Activated CD8-positive, alpha-beta memory T cell treated with anti-CD3 and anti-CD28 coated beads for 24 hours (primary cell): ENCODE measurements around the gene WFIKKN2.
"Not testable (repeated sequence)": the region's sequence is repeated elsewhere in the genome, so short reads cannot be mapped to it uniquely, and the experiment has no call there.

Source experiments
- DNase-seq: peaks from one replicate; pipeline ENCODE4 v3.0.0-alpha.2; 2020

WFIKKN2 gene

DNA sequence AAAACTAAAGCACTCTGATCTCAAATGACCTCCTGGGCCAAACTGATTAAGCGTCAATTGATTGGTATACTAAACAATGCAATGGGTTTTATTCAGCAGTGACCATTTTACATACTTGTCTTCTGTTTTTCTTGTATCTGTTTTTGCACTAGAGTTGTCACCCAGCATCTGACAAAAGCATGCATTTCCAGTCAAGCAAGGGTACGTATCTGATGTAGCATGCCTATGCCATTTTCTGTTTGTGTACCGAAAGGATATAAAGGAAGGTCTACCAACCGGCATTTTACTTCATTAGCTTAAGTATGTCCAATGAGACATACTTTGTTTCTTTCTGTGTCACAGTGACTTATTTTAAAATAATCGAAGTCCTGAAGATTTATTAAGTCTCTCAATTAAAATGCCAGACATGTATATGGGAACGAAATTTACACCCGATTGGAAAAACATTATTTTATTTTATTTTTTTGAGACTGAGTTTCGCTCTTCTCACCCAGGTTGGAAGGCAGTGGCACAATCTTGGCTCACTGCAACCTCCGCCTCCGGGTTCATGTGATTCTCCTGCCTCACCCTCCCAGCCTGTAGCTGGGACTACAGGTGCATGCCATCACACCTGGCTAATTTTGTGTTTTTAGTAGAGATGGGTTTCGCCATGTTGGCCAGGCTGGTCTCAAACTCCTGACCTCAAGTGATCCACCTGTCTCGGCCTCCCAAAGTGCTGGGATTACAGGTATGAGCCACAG lies 23.3 kb downstream of the WFIKKN2 start:
- DNase-seq: no peak

- not testable (repeated sequence) for DNase-seq
Measured at GRCh38 chr17:50859727-50860126, 24.3 kb downstream of the WFIKKN2 start.

GRCh38 chr17:50861334-50861676 lies 25.9 kb downstream of the WFIKKN2 start:
- no peak for DNase-seq

- DNase-seq: no peak
Measured at GRCh38 chr17:50861822-50862528, 26.6 kb downstream of the WFIKKN2 start.

DNA sequence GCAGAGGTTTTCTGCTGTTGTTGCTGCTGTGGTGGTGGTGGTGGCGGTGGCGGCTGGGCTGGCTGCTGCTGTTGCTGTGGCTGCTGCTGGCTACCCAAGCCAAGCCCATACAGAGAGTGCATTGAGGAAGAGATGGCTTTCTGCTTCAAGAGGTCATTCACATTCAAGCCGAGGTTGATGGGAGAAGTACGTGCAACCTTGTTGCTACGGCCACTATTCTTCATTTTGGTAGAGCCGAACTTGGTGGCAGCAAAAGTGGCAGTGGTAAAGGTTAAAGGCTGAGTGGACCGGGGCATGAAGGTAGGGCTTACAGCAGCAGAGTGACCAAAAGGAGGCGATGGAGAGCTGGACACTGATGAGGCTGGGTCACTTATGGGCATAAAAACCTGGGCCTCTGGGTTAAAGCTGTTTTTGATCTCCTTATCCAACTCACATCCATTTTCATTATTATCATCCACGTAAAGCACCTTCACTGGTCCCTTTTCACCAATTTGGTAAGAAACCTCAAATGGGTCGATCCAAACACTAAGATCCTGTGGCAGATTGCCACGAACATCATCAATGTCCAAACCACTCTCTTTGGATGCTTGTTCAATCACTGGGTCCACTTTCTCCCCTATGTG lies 27.9 kb downstream of the WFIKKN2 start:
- DNase-seq: no peak

DNA sequence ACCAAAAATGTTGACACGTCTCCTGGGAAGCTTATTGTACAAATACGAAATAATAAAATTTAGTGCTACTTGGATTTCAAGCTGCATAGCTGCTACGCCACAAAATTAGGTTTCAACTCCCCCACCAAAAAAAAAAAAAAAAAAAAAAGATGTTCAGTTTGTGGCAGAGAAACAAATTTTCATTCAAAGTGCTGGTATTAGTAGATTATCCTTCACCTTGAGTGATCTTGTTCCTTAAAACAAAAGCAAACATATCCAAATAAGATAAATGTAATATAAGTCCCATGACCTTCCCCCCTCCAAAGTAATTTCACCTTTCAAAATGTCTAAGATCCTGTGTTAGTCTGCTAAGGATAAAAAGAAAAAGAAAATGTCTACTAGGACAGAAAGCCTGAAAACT lies 28.5 kb downstream of the WFIKKN2 start:
- no peak for DNase-seq

- no peak for DNase-seq
Measured at GRCh38 chr17:50864747-50865059, 29.3 kb downstream of the WFIKKN2 start.

- DNase-seq: peak; percentile 78
Measured at GRCh38 chr17:50865060-50865867, 29.9 kb downstream of the WFIKKN2 start.

- DNase-seq: no peak
Measured at GRCh38 chr17:50865868-50866260, 30.5 kb downstream of the WFIKKN2 start.

GRCh38 chr17:50866261-50866949 lies 31.0 kb downstream of the WFIKKN2 start, which contains the start of gene TOB1:
Gene TOB1, minus strand, starts transcription at chr17:50866354. Its CDS starts 2,337 bp downstream, at chr17:50864017.
- DNase-seq: peak; percentile 97

DNA sequence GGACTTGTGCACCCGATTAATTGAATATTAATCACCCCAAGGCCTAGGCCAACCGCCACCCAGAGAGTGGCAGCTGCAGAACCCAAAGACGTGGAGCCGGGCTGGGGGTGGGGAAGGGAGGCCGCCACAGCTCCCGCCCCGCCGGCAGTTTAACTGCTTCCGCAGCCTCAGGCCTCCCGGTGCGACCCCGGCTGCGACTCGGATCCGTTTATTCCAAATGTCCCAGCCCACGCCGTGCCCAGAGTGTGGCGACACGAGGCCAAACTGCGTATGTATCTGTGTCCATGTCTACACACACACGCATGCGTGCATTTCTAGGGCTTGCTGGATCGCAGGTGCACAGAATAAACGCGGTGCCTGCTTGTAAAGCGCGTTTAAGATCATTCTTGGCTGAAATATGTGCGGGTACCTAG lies 31.6 kb downstream of the WFIKKN2 start:
- peak; percentile 88 for DNase-seq

GRCh38 chr17:50867363-50868139 lies 32.2 kb downstream of the WFIKKN2 start:
- peak; percentile 92 for DNase-seq

- DNase-seq: no peak
Measured at GRCh38 chr17:50868140-50868438, 32.7 kb downstream of the WFIKKN2 start.

GRCh38 chr17:50868602-50869001 lies 33.2 kb downstream of the WFIKKN2 start:
- DNase-seq: no peak

DNA sequence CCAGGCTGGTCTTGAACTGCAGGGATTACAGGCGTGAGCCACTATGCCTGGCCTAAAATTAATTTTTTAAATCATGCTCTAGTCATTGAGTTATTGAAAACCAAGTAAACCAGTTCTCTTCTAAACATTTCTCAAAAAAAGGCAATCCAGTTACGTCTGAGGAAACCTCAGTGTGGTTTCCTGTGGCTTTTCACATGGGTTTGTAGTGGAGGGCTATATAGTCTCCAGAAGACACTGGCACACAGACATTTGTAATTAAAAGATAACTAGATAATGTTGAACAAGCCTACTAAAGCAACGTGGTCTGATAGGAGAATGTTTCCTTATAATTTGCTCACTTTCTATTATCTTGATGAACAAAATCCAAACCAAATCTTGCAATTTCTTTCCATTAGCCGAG lies 36.0 kb downstream of the WFIKKN2 start:
- no peak for DNase-seq

- DNase-seq: no peak
Measured at GRCh38 chr17:50871898-50872297, 36.5 kb downstream of the WFIKKN2 start.

DNA sequence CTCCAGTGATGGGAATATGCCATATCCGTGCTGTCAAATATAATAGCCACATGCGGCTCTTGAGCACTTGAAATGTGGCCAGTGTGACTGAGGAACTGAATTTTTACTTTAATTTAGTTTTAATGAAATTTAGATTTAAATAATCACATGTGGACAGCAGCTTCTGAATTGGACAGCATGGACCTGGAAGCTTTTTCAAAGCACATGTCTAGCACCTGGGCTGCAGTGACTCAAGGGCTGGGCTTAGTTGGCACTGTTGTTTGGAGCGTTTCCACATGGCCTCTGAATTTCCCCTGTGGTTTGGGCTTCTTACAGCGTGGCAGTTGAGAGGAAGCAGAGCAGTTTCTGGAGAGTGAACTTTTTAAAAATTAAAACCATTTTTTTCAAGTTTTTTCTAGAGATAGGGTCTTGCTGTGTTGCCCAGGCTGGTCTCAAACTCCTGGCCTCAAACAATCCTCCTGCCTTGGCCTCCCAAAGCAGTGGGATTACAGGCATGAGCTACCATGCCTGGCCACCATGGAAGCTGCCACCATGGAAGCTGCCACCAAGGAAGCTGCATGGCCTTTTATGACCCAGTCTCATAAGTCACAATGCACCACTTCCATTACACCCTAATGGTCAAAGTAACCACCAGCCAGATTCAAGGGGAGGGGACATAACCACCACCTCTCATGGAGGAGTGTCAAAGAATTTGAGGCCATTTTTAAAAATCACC lies 37.5 kb downstream of the WFIKKN2 start:
- no peak for DNase-seq

DNA sequence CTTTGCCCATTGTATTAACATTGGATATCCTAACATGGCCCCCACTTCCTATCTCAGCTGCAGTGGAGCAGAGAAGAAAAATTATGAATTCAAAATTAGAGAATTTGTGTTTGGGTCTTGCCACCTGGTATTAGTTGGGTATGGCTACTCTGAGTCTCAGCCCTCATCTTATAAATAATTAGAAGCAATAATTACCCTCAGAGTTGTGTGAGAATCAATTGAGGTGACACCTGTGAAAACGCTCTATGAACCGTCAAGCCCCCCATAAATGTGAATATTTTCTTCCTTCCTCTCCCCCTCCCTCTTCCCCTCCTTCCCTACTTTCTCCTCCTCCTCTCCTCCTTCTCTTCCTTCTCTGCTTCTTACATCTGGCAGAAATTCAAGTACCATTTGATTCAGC lies 39.7 kb downstream of the WFIKKN2 start:
- no peak for DNase-seq

GRCh38 chr17:50877042-50877441 lies 41.7 kb downstream of the WFIKKN2 start:
- not testable (repeated sequence) for DNase-seq

DNA sequence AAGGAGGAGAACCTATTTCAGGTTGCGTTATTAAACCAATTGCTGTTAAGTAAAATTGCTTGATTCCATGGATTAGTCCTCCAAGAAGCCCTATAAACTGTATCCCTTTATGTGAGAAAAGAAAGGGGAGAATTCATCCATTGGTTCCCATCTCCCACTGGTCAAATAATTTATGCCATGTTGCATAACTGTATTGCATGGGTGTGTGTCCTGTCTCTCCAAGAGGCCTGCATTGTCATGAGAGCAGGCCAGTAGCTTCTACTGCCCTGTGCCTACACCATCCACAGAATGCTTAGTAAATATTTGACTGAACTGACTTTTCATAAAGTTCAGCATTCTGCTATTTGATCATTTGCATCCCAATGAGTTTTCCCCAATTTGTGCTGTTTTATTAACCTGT lies 42.5 kb downstream of the WFIKKN2 start:
- DNase-seq: no peak

DNA sequence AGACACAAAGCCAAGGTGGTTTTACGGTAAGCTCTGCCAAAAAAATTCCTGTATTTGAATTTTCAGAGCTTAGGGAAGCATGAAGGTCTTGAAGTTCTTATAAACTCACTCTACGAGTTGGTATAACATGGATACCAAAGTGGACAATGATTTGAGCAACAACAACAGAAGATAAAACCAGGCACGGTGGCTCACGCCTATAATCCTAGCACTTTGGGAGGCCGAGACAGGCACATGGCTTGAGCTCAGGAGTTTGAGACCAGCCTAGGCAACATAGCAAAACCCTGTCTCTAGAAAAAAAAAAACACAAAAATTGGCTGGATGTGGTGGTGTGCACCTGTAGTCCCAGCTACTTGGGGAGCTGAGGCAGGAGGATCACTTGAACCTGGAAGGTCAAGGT lies 43.7 kb downstream of the WFIKKN2 start:
- no peak for DNase-seq
